ENCODE results near the gene POU2AF2.

- TF ChIP-seq POLR2A (IDR thresholded peaks at IDR 0.05; ENCODE audit: low read depth, low read length) (no peak), TAF1 (IDR thresholded peaks at IDR 0.05; ENCODE audit: low read depth, low read length) (no peak)
These were observed 5.4 kb downstream of the POU2AF2 start for GRCh38 chr11:111250936-111251335.

Measured in GM12891 (cell line).